ENCODE measurements around the gene PICK1. TPM values are rescaled to one million over a fixed set of nuclear protein-coding genes. Genes with fewer than 3 reads are reported as not detected.

The PICK1 gene
- total RNA-seq, 1 experiment from 2014 or later = 35.7 TPM

GRCh38 chr22:38081636-38081940, 24.4 kb downstream of the PICK1 start:
- no CpG with 5 or more reads among the region's 17 CpGs for WGBS (ENCODE audit: extremely low coverage, insufficient read length, low lambda C conversion rate)
- H3K56ac ChIP-seq (ENCODE audit: insufficient read length, low read depth, low read length) = no peak overlapping the region
- no peak overlapping the region for H2BK20ac ChIP-seq (ENCODE audit: low read depth, low read length, poor library complexity, severe bottlenecking)
- no peaks in the 10 kb centered on the region for H3K9me3 ChIP-seq (ENCODE audit: control insufficient read depth, low read depth, low read length)
- Mint-ChIP-seq H3K27me3 (ENCODE audit: low read depth) (peaks cover 23% of the 10 kb centered on the region), H3K4me3 (0 out of 5 replicates have a peak overlapping the region, but pooled peaks of 1 of the 2 experiments have one; percentile 12), H3K27ac (no peak overlapping the region), H3K4me1 (peaks cover 13 to 29% of the 10 kb centered on the region in 2 experiments), H3K9me3 (no peaks in the 10 kb centered on the region), H3K36me3 (ENCODE audit: insufficient read depth in 1 of 3, low read depth in 3 of 3) (peaks cover 0 to 5% (median 3%) of the 10 kb centered on the region in 3 experiments; a peak in 2 of 7 replicates)
- H3K79me1 ChIP-seq (ENCODE audit: insufficient read depth, low read depth, low read length, poor library complexity, severe bottlenecking) = no peaks in the 10 kb centered on the region
- no peak overlapping the region for H2AK5ac ChIP-seq (ENCODE audit: insufficient read length, low read length)
- no peak overlapping the region for H3T11ph ChIP-seq (ENCODE audit: low read length)
- H3K23ac ChIP-seq (ENCODE audit: insufficient read length, low read depth, low read length) = no peak overlapping the region
- no peak overlapping the region for H3K14ac ChIP-seq (ENCODE audit: insufficient read depth, low read length)
- H2BK12ac ChIP-seq (ENCODE audit: insufficient read length, low read depth, low read length) = no peak overlapping the region
- H3K9ac ChIP-seq (ENCODE audit: extremely low read depth, insufficient read length, low read length) = no peak overlapping the region
- H2AFZ ChIP-seq (ENCODE audit: low read length) = no peak overlapping the region
- no peak overlapping the region for H2BK15ac ChIP-seq (ENCODE audit: low read depth, low read length)
- no peaks in the 10 kb centered on the region for H3K79me2 ChIP-seq (ENCODE audit: insufficient read depth, low read length)
- no peak overlapping the region for H2BK120ac ChIP-seq (ENCODE audit: low read depth, low read length, poor library complexity, severe bottlenecking)
- H4K91ac ChIP-seq (ENCODE audit: insufficient read length, low read depth, low read length) = no peak overlapping the region
- H3K4ac ChIP-seq (ENCODE audit: low read depth, low read length) = no peak overlapping the region
- H3K27me3 ChIP-seq (ENCODE audit: insufficient read depth, low read length) = peaks cover 5% of the 10 kb centered on the region; the same call in 1 of the 2 replicates
- no peaks in the 10 kb centered on the region; the same call in 1 of the 2 replicates for H3K4me1 ChIP-seq (ENCODE audit: insufficient read depth, low read length)
- H3K23me2 ChIP-seq (ENCODE audit: insufficient read length, low read depth, low read length, poor library complexity, severe bottlenecking) = no peaks in the 10 kb centered on the region
- no peaks in the 10 kb centered on the region for H4K20me1 ChIP-seq (ENCODE audit: control insufficient read depth, insufficient read depth, insufficient read length)
- TF ChIP-seq, protein P1, sequence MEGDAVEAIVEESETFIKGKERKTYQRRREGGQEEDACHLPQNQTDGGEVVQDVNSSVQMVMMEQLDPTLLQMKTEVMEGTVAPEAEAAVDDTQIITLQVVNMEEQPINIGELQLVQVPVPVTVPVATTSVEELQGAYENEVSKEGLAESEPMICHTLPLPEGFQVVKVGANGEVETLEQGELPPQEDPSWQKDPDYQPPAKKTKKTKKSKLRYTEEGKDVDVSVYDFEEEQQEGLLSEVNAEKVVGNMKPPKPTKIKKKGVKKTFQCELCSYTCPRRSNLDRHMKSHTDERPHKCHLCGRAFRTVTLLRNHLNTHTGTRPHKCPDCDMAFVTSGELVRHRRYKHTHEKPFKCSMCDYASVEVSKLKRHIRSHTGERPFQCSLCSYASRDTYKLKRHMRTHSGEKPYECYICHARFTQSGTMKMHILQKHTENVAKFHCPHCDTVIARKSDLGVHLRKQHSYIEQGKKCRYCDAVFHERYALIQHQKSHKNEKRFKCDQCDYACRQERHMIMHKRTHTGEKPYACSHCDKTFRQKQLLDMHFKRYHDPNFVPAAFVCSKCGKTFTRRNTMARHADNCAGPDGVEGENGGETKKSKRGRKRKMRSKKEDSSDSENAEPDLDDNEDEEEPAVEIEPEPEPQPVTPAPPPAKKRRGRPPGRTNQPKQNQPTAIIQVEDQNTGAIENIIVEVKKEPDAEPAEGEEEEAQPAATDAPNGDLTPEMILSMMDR (conservative IDR thresholded peaks at IDR 0.05) = no peak
- no peak overlapping the region for H3K4me2 ChIP-seq (ENCODE audit: insufficient read depth, insufficient read length, low read length)
- H3K27ac ChIP-seq (ENCODE audit: insufficient read length, low read depth, low read length) = no peak overlapping the region
- no peak overlapping the region for H2BK5ac ChIP-seq (ENCODE audit: insufficient read length, low read length)
- no peak overlapping the region for H3K18ac ChIP-seq (ENCODE audit: insufficient read length, low read depth, low read length)
- no peak overlapping the region for H4K8ac ChIP-seq (replicated peaks; ENCODE audit: insufficient read length, low read depth, low read length)
- H4K5ac ChIP-seq (ENCODE audit: insufficient read length, low read depth, low read length) = no peak overlapping the region
- no peak for DNase-seq
